Jurkat, Clone E6-1 (cell line): ENCODE results near the gene ATG2B.

ENCODE experiments used
- DNase-seq: peaks from one replicate; pipeline ENCODE4 v3.0.0-alpha.2; 2011; ENCODE audit warnings: low read depth, low spot score
- H3K4me3 ChIP-seq: 2 replicates; pipeline ENCODE4 v1.5.1; 2011; ENCODE audit warnings: mild to moderate bottlenecking, low read length, control low read depth, moderate library complexity

The ATG2B gene

GRCh38 chr14:96239711-96240141, 123.4 kb downstream of the ATG2B start:
- no peak overlapping the region for H3K4me3 ChIP-seq

GRCh38 chr14:96238676-96239265, 124.4 kb downstream of the ATG2B start:
- H3K4me3 ChIP-seq, result no peak overlapping the region
- DNase-seq, result no peak

More at GRCh38 chr14:96239711-96240141, 123.4 kb downstream of the ATG2B start:
- peak; percentile 10 for DNase-seq

GRCh38 chr14:96237641-96238040, 125.5 kb downstream of the ATG2B start:
- H3K4me3 ChIP-seq, result no peak overlapping the region
- DNase-seq, result no peak

GRCh38 chr14:96235426-96235825, 127.7 kb downstream of the ATG2B start:
- DNase-seq, result no peak
- no peak overlapping the region for H3K4me3 ChIP-seq

GRCh38 chr14:96233661-96234060, 129.5 kb downstream of the ATG2B start:
- H3K4me3 ChIP-seq, result no peak overlapping the region
- DNase-seq, result no peak

- DNase-seq, result no peak
- no peak overlapping the region for H3K4me3 ChIP-seq
Measured at GRCh38 chr14:96232506-96232905, 130.6 kb downstream of the ATG2B start.

- DNase-seq, result no peak
- H3K4me3 ChIP-seq, result no peak overlapping the region
Measured at GRCh38 chr14:96231526-96232130, 131.5 kb downstream of the ATG2B start.

GRCh38 chr14:96231056-96231455, 132.1 kb downstream of the ATG2B start:
- DNase-seq, result no peak
- H3K4me3 ChIP-seq, result no peak overlapping the region

GRCh38 chr14:96229315-96229714, 133.8 kb downstream of the ATG2B start:
- H3K4me3 ChIP-seq, result no peak overlapping the region
- DNase-seq, result no peak
